Vagina (tissue), 2 donors: ENCODE measurements around the gene OLR1. TPM values are rescaled to one million over a fixed set of nuclear protein-coding genes. Genes with fewer than 3 reads are reported as not detected.

Experiments used
- DNase-seq, 2 donors: peaks; one replicate each; pipeline ENCODE4 v3.0.0-alpha.2; 2017; ENCODE audit errors: extremely low spot score in 2 of 2
- H3K27ac ChIP-seq: fragments of 200-600 bp; sonication (generic); one replicate; pipeline ENCODE4 v1.5.1; 2019
- H3K27me3 ChIP-seq: fragments of 200-600 bp; sonication (generic); one replicate; pipeline ENCODE4 v1.5.1; 2019
- H3K36me3 ChIP-seq, 2 donors: fragments of 200-600 bp; sonication (generic); one replicate each; pipeline ENCODE4 v1.5.1; 2017 to 2019
- H3K4me1 ChIP-seq: fragments of 200-600 bp; sonication (generic); one replicate; pipeline ENCODE4 v1.5.1; 2019
- H3K4me3 ChIP-seq, 2 donors: fragments of 200-600 bp; sonication (generic); 1 replicate in 1 of 2; 2 replicates in 1 of 2; pipeline ENCODE4 v1.5.1; 2016 to 2019
- H3K9me3 ChIP-seq: fragments of 200-600 bp; sonication (generic); one replicate; pipeline ENCODE4 v1.5.1; 2019
- CTCF ChIP-seq, 3 experiments: fragments of 450-650 bp in 2 of 3; fragments of 200-600 bp in 1 of 3; sonication (generic) in 1 of 3; IDR thresholded peaks; one replicate each; pipeline ENCODE4 v1.5.1; 2017 to 2019; ENCODE audit warnings: antibody characterized with exemption in 3 of 3, mild to moderate bottlenecking in 2 of 3, moderate library complexity in 2 of 3
- POLR2A ChIP-seq, 2 donors: fragments of 450-650 bp; IDR thresholded peaks; one replicate each; pipeline ENCODE4 v1.6.1; 2017; ENCODE audit warnings: antibody characterized with exemption in 2 of 2, mild to moderate bottlenecking in 2 of 2, moderate library complexity in 2 of 2
- POLR2AphosphoS5 ChIP-seq, 2 donors: sonication (generic); formaldehyde crosslinking; IDR thresholded peaks; one replicate each; pipeline ENCODE4 v1.9.0; 2017; ENCODE audit warnings: antibody characterized with exemption in 2 of 2, mild to moderate bottlenecking in 2 of 2, low read depth in 1 of 2; ENCODE audit not compliant: insufficient read depth in 1 of 2
- intact Hi-C: fragments of 100-400 bp; cut with DNase I; formaldehyde crosslinking; loops from one replicate; pipeline ENCODE4 v1.15.1; 2023
- total RNA-seq: library from RNA; depleted of rRNA; stranded (reverse); fragments of >200 nt; gene quantifications from one replicate; pipeline ENCODE4 v1.2.3, GENCODE V29; 2016

The OLR1 gene
- total RNA-seq, 1 donor from 2014 or later = not detected

GRCh38 chr12:10132850-10133370, 39.0 kb downstream of the OLR1 start:
- H3K9me3 ChIP-seq = no peaks in the 10 kb centered on the region
- intact Hi-C loops = no loop called here
- no peaks in the 10 kb centered on the region for H3K4me1 ChIP-seq
- no peak for DNase-seq
- H3K36me3 ChIP-seq = no peaks in the 10 kb centered on the region
- H3K4me3 ChIP-seq = no peak overlapping the region
- no peak overlapping the region for H3K27ac ChIP-seq
- no peak for TF ChIP-seq POLR2A (IDR thresholded peaks at IDR 0.05)
- TF ChIP-seq POLR2AphosphoS5 (IDR thresholded peaks at IDR 0.05; ENCODE audit: insufficient read depth in 1 of 2, low read depth in 1 of 2) = no peak
- no peak for TF ChIP-seq CTCF (IDR thresholded peaks at IDR 0.05)
- no peaks in the 10 kb centered on the region for H3K27me3 ChIP-seq

GRCh38 chr12:10131111-10131690, 40.7 kb downstream of the OLR1 start:
- intact Hi-C loops = no loop called here
- no peaks in the 10 kb centered on the region for H3K9me3 ChIP-seq
- no peak overlapping the region for H3K4me3 ChIP-seq
- H3K27me3 ChIP-seq = no peaks in the 10 kb centered on the region
- no peaks in the 10 kb centered on the region for H3K4me1 ChIP-seq
- no peak for DNase-seq
- no peak overlapping the region for H3K27ac ChIP-seq
- TF ChIP-seq POLR2AphosphoS5 (IDR thresholded peaks at IDR 0.05; ENCODE audit: insufficient read depth in 1 of 2, low read depth in 1 of 2) (no peak), POLR2A (IDR thresholded peaks at IDR 0.05) (no peak), CTCF (IDR thresholded peaks at IDR 0.05) (no peak)
- no peaks in the 10 kb centered on the region for H3K36me3 ChIP-seq

GRCh38 chr12:10130042-10130441, 41.9 kb downstream of the OLR1 start, which contains the start of gene CLEC7A:
TSS of gene CLEC7A (minus strand) at chr12:10130199. CDS start at chr12:10130082, 117 bp downstream.
- Histone ChIP-seq H3K9me3 (no peaks in the 10 kb centered on the region), H3K36me3 (no peaks in the 10 kb centered on the region), H3K27ac (peak within 1 kb of the TSS; percentile 39), H3K4me1 (no peaks in the 10 kb centered on the region), H3K27me3 (no peaks in the 10 kb centered on the region), H3K4me3 (peak within 1 kb of the TSS in 1 of 2 donors; percentile 27)
- TF ChIP-seq POLR2A (IDR thresholded peaks at IDR 0.05) = no peak
- peak in 1 of 2 donors; percentile 76 for TF ChIP-seq POLR2AphosphoS5 (IDR thresholded peaks at IDR 0.05; ENCODE audit: insufficient read depth in 1 of 2, low read depth in 1 of 2)
- no peak for TF ChIP-seq CTCF (IDR thresholded peaks at IDR 0.05)
- no peak for DNase-seq
- intact Hi-C loops = no loop called here

- Histone ChIP-seq H3K9me3 (no peaks in the 10 kb centered on the region), H3K36me3 (no peaks in the 10 kb centered on the region), H3K27ac (no peak overlapping the region), H3K4me3 (no peak overlapping the region), H3K4me1 (no peaks in the 10 kb centered on the region), H3K27me3 (no peaks in the 10 kb centered on the region)
- no peak for DNase-seq
- intact Hi-C loops = no loop called here
- no peak for TF ChIP-seq POLR2A (IDR thresholded peaks at IDR 0.05)
- no peak for TF ChIP-seq POLR2AphosphoS5 (IDR thresholded peaks at IDR 0.05; ENCODE audit: insufficient read depth in 1 of 2, low read depth in 1 of 2)
- TF ChIP-seq CTCF (IDR thresholded peaks at IDR 0.05) = no peak
These were observed 43.2 kb downstream of the OLR1 start for GRCh38 chr12:10128687-10129086.

GRCh38 chr12:10126413-10126812, 45.5 kb downstream of the OLR1 start:
- Histone ChIP-seq H3K4me3 (no peak overlapping the region), H3K36me3 (no peaks in the 10 kb centered on the region), H3K9me3 (no peaks in the 10 kb centered on the region), H3K4me1 (no peaks in the 10 kb centered on the region), H3K27ac (no peak overlapping the region), H3K27me3 (no peaks in the 10 kb centered on the region)
- intact Hi-C loops = no loop called here
- TF ChIP-seq CTCF (IDR thresholded peaks at IDR 0.05) (no peak), POLR2A (IDR thresholded peaks at IDR 0.05) (no peak), POLR2AphosphoS5 (IDR thresholded peaks at IDR 0.05; ENCODE audit: insufficient read depth in 1 of 2, low read depth in 1 of 2) (no peak)
- DNase-seq = no peak
